Stimulated activated CD8-positive, alpha-beta memory T cell treated with anti-CD3 and anti-CD28 coated beads, Interleukin-4, amount 100 ng/mL, for 48 hours (primary cell): ENCODE measurements around the gene FBXW8.
A peak's percentile ranks its signal among the peaks of the same experiment; 100 is the strongest.

Experiments used
- DNase-seq: peaks from one replicate; pipeline ENCODE4 v3.0.0-alpha.2; 2020

FBXW8 gene

GRCh38 chr12:117025481-117026151 lies 114.9 kb downstream of the FBXW8 start:
- peak; percentile 69 for DNase-seq

GRCh38 chr12:117026343-117026742 lies 115.6 kb downstream of the FBXW8 start:
- DNase-seq: no peak

- DNase-seq: no peak
These were observed 116.1 kb downstream of the FBXW8 start for GRCh38 chr12:117026921-117027250.

GRCh38 chr12:117027251-117028086 lies 116.7 kb downstream of the FBXW8 start:
- no peak for DNase-seq

- no peak for DNase-seq
These were observed 117.5 kb downstream of the FBXW8 start for GRCh38 chr12:117028254-117028653.

- no peak for DNase-seq
These were observed 119.6 kb downstream of the FBXW8 start for GRCh38 chr12:117030187-117030900.

- no peak for DNase-seq
These were observed 121.3 kb downstream of the FBXW8 start for GRCh38 chr12:117031843-117032592.

GRCh38 chr12:117032593-117033381 lies 122.0 kb downstream of the FBXW8 start:
- no peak for DNase-seq

GRCh38 chr12:117033382-117034221 lies 122.9 kb downstream of the FBXW8 start:
- DNase-seq: no peak

GRCh38 chr12:117034249-117034648 lies 123.5 kb downstream of the FBXW8 start:
- no peak for DNase-seq

GRCh38 chr12:117034701-117035151 lies 124.0 kb downstream of the FBXW8 start:
- no peak for DNase-seq

GRCh38 chr12:117035287-117035686 lies 124.5 kb downstream of the FBXW8 start:
- no peak for DNase-seq

GRCh38 chr12:117036046-117036445 lies 125.3 kb downstream of the FBXW8 start:
- DNase-seq: no peak

- DNase-seq: no peak
These were observed 125.8 kb downstream of the FBXW8 start for GRCh38 chr12:117036547-117036946.

GRCh38 chr12:117037289-117038022 lies 126.7 kb downstream of the FBXW8 start:
- DNase-seq: no peak

GRCh38 chr12:117038023-117038680 lies 127.4 kb downstream of the FBXW8 start:
- no peak for DNase-seq

- DNase-seq: no peak
These were observed 128.2 kb downstream of the FBXW8 start for GRCh38 chr12:117038919-117039318.

GRCh38 chr12:117039891-117040309 lies 129.2 kb downstream of the FBXW8 start:
- no peak for DNase-seq

- no peak for DNase-seq
These were observed 129.7 kb downstream of the FBXW8 start for GRCh38 chr12:117040496-117040895.

- no peak for DNase-seq
These were observed 131.0 kb downstream of the FBXW8 start for GRCh38 chr12:117041798-117042170.
